Body of pancreas (tissue), 4 donors: ENCODE measurements around the gene CYTH1.

Experiments used
- CTCF ChIP-seq, 7 experiments: fragments of 450-650 bp in 4 of 7; fragments of 200-600 bp in 3 of 7; sonication (generic) in 3 of 7; IDR thresholded peaks; one replicate each; pipeline ENCODE4 v1.5.1; 2016 to 2019; ENCODE audit warnings: antibody characterized with exemption in 7 of 7
- POLR2A ChIP-seq, 3 donors: fragments of 450-650 bp; IDR thresholded peaks; one replicate each; pipeline ENCODE4 v1.6.1; 2016; ENCODE audit warnings: antibody characterized with exemption in 3 of 3, mild to moderate bottlenecking in 2 of 3

DNA sequence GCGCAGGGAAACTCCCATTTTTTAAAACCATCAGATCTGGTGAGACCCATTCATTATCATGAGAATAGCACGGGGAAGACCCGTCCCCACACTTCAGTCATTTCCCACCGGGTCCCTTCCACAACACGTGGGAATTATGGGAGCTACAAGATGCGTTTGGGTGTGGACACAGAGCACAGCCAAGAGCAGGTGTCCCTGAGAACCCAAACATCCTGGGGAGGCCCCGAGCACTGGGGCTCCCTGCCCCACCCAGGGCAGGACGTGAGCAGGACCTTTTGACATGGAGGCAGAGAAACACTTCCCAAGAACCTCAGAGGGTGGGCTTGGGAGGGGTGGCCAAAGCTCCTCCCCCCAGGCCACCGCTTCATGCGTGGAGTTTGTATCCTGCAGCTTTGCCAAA is 115.0 kb downstream of the CYTH1 start:
- no peak for TF ChIP-seq CTCF (IDR thresholded peaks at IDR 0.05)
- no peak for TF ChIP-seq POLR2A (IDR thresholded peaks at IDR 0.05)
